Vagina (tissue), 2 donors: ENCODE data around the gene MAZ. TPM values are rescaled to one million over a fixed set of nuclear protein-coding genes. Genes with fewer than 3 reads are reported as not detected.

Experiments used
- DNase-seq, 2 donors: peaks; one replicate each; pipeline ENCODE4 v3.0.0-alpha.2; 2017; ENCODE audit errors: extremely low spot score in 2 of 2
- H3K27ac ChIP-seq: fragments of 200-600 bp; sonication (generic); one replicate; pipeline ENCODE4 v1.5.1; 2019
- H3K27me3 ChIP-seq: fragments of 200-600 bp; sonication (generic); one replicate; pipeline ENCODE4 v1.5.1; 2019
- H3K36me3 ChIP-seq, 2 donors: fragments of 200-600 bp; sonication (generic); one replicate each; pipeline ENCODE4 v1.5.1; 2017 to 2019
- H3K4me1 ChIP-seq: fragments of 200-600 bp; sonication (generic); one replicate; pipeline ENCODE4 v1.5.1; 2019
- H3K4me3 ChIP-seq, 2 donors: fragments of 200-600 bp; sonication (generic); 1 replicate in 1 of 2; 2 replicates in 1 of 2; pipeline ENCODE4 v1.5.1; 2016 to 2019
- H3K9me3 ChIP-seq: fragments of 200-600 bp; sonication (generic); one replicate; pipeline ENCODE4 v1.5.1; 2019
- CTCF ChIP-seq, 3 experiments: fragments of 450-650 bp in 2 of 3; fragments of 200-600 bp in 1 of 3; sonication (generic) in 1 of 3; IDR thresholded peaks; one replicate each; pipeline ENCODE4 v1.5.1; 2017 to 2019; ENCODE audit warnings: antibody characterized with exemption in 3 of 3, mild to moderate bottlenecking in 2 of 3, moderate library complexity in 2 of 3
- POLR2A ChIP-seq, 2 donors: fragments of 450-650 bp; IDR thresholded peaks; one replicate each; pipeline ENCODE4 v1.6.1; 2017; ENCODE audit warnings: antibody characterized with exemption in 2 of 2, mild to moderate bottlenecking in 2 of 2, moderate library complexity in 2 of 2
- POLR2AphosphoS5 ChIP-seq, 2 donors: sonication (generic); formaldehyde crosslinking; IDR thresholded peaks; one replicate each; pipeline ENCODE4 v1.9.0; 2017; ENCODE audit warnings: antibody characterized with exemption in 2 of 2, mild to moderate bottlenecking in 2 of 2, low read depth in 1 of 2; ENCODE audit not compliant: insufficient read depth in 1 of 2
- intact Hi-C: fragments of 100-400 bp; cut with DNase I; formaldehyde crosslinking; loops from one replicate; pipeline ENCODE4 v1.15.1; 2023
- total RNA-seq: library from RNA; depleted of rRNA; stranded (reverse); fragments of >200 nt; gene quantifications from one replicate; pipeline ENCODE4 v1.2.3, GENCODE V29; 2016

MAZ gene
- total RNA-seq, 1 donor from 2014 or later: 87.7 TPM

GRCh38 chr16:29848420-29849297 lies 42.3 kb downstream of the MAZ start:
- H3K27ac ChIP-seq: peak overlapping the region; percentile 50
- no peak overlapping the region for H3K4me3 ChIP-seq
- intact Hi-C loops: no loop called here
- peaks cover 0 to 38% of the 10 kb centered on the region in 2 donors for H3K36me3 ChIP-seq
- peaks cover 18% of the 10 kb centered on the region for H3K4me1 ChIP-seq
- no peak for DNase-seq
- no peaks in the 10 kb centered on the region for H3K9me3 ChIP-seq
- TF ChIP-seq CTCF (IDR thresholded peaks at IDR 0.05): peak; percentile 62 to 72 (median 70)
- TF ChIP-seq POLR2A (IDR thresholded peaks at IDR 0.05): no peak
- peak in 1 of 2 donors; percentile 37 for TF ChIP-seq POLR2AphosphoS5 (IDR thresholded peaks at IDR 0.05; ENCODE audit: insufficient read depth in 1 of 2, low read depth in 1 of 2)
- no peaks in the 10 kb centered on the region for H3K27me3 ChIP-seq

- intact Hi-C loops: no loop called here
- H3K27ac ChIP-seq: peak overlapping the region; percentile 50
- no peak for DNase-seq
Observed at GRCh38 chr16:29849505-29849904, 43.2 kb downstream of the MAZ start.

GRCh38 chr16:29850998-29851397 lies 44.7 kb downstream of the MAZ start:
- no peak for TF ChIP-seq CTCF (IDR thresholded peaks at IDR 0.05)
- H3K36me3 ChIP-seq: peaks cover 0 to 23% of the 10 kb centered on the region in 2 donors
- peaks cover 12% of the 10 kb centered on the region for H3K4me1 ChIP-seq
- no peak overlapping the region for H3K27ac ChIP-seq
- no peaks in the 10 kb centered on the region for H3K9me3 ChIP-seq
- no peak for DNase-seq
- intact Hi-C loops: loop anchor here (10.0 kb wide), 1 partner anchor 104 kb away; no protein-coding TSS in a partner anchor
- no peak overlapping the region for H3K4me3 ChIP-seq
- no peaks in the 10 kb centered on the region for H3K27me3 ChIP-seq

More at GRCh38 chr16:29849505-29849904, 43.2 kb downstream of the MAZ start:
- Histone ChIP-seq H3K27me3 (no peaks in the 10 kb centered on the region), H3K36me3 (peaks cover 0 to 38% of the 10 kb centered on the region in 2 donors), H3K4me3 (no peak overlapping the region), H3K4me1 (peaks cover 18% of the 10 kb centered on the region), H3K9me3 (no peaks in the 10 kb centered on the region)
- no peak for TF ChIP-seq POLR2AphosphoS5 (IDR thresholded peaks at IDR 0.05; ENCODE audit: insufficient read depth in 1 of 2, low read depth in 1 of 2)
- TF ChIP-seq CTCF (IDR thresholded peaks at IDR 0.05): no peak
- no peak for TF ChIP-seq POLR2A (IDR thresholded peaks at IDR 0.05)

- Histone ChIP-seq H3K27ac (no peak overlapping the region), H3K27me3 (no peaks in the 10 kb centered on the region), H3K4me3 (no peak overlapping the region), H3K36me3 (peaks cover 0 to 6% of the 10 kb centered on the region in 2 donors), H3K9me3 (no peaks in the 10 kb centered on the region), H3K4me1 (peaks cover 19% of the 10 kb centered on the region)
- TF ChIP-seq POLR2AphosphoS5 (IDR thresholded peaks at IDR 0.05; ENCODE audit: insufficient read depth in 1 of 2, low read depth in 1 of 2) (no peak), POLR2A (IDR thresholded peaks at IDR 0.05) (no peak), CTCF (IDR thresholded peaks at IDR 0.05) (no peak)
- DNase-seq: no peak
- intact Hi-C loops: loop anchor here (10.0 kb wide), 1 partner anchor 102 kb away; no protein-coding TSS in a partner anchor
Observed at GRCh38 chr16:29852654-29853053, 46.3 kb downstream of the MAZ start.
